Measurements from ENCODE around the gene PRMT7.

Gene PRMT7

GRCh38 chr16:68379472-68380347 is 68.9 kb downstream of the PRMT7 start:
- Histone ChIP-seq H3K9me3 (ENCODE audit: insufficient read depth, low read depth, low read length) (no peaks in the 10 kb centered on the region), H3K9me2 (replicated peaks; ENCODE audit: low read depth, low read length) (no peaks in the 10 kb centered on the region), H4K20me1 (ENCODE audit: insufficient read depth, low read length, poor library complexity, severe bottlenecking) (no peaks in the 10 kb centered on the region), H3K36me3 (ENCODE audit: insufficient read depth, low read length) (no peaks in the 10 kb centered on the region), H3K4me1 (ENCODE audit: insufficient read depth, low read length, poor library complexity, severe bottlenecking) (peaks cover 8% of the 10 kb centered on the region), H3K27me3 (ENCODE audit: insufficient read depth, low read length, poor library complexity, severe bottlenecking) (no peaks in the 10 kb centered on the region), H3K4me2 (ENCODE audit: low read depth, low read length, poor library complexity, severe bottlenecking) (no peak overlapping the region), H3F3A (ENCODE audit: low read depth) (no peaks in the 10 kb centered on the region), H3K79me2 (ENCODE audit: insufficient read depth, low read length) (no peaks in the 10 kb centered on the region), H2AFZ (ENCODE audit: low read length) (no peak overlapping the region), H3K9ac (ENCODE audit: low read depth, low read length, poor library complexity, severe bottlenecking) (peak overlapping the region; percentile 8), H3K4me3 (ENCODE audit: low read length, poor library complexity, severe bottlenecking) (no peak overlapping the region)
- TF ChIP-seq EZH2phosphoT487 (IDR thresholded peaks at IDR 0.05; ENCODE audit: borderline replicate concordance) (no peak), CTCF (conservative IDR thresholded peaks at IDR 0.05; ENCODE audit: low read length) (no peak)

GRCh38 chr16:68380348-68380670 is 69.5 kb downstream of the PRMT7 start:
- no peaks in the 10 kb centered on the region for H3F3A ChIP-seq (ENCODE audit: low read depth)
- no peaks in the 10 kb centered on the region for H3K27me3 ChIP-seq (ENCODE audit: insufficient read depth, low read length, poor library complexity, severe bottlenecking)
- H3K9ac ChIP-seq (ENCODE audit: low read depth, low read length, poor library complexity, severe bottlenecking), result no peak overlapping the region
- TF ChIP-seq CTCF (conservative IDR thresholded peaks at IDR 0.05; ENCODE audit: low read length), result no peak
- TF ChIP-seq EZH2phosphoT487 (IDR thresholded peaks at IDR 0.05; ENCODE audit: borderline replicate concordance), result no peak
- H3K4me1 ChIP-seq (ENCODE audit: insufficient read depth, low read length, poor library complexity, severe bottlenecking), result peaks cover 14% of the 10 kb centered on the region
- H3K4me3 ChIP-seq (ENCODE audit: low read length, poor library complexity, severe bottlenecking), result no peak overlapping the region
- H3K79me2 ChIP-seq (ENCODE audit: insufficient read depth, low read length), result no peaks in the 10 kb centered on the region
- no peak overlapping the region for H2AFZ ChIP-seq (ENCODE audit: low read length)
- H4K20me1 ChIP-seq (ENCODE audit: insufficient read depth, low read length, poor library complexity, severe bottlenecking), result no peaks in the 10 kb centered on the region
- no peaks in the 10 kb centered on the region for H3K9me2 ChIP-seq (replicated peaks; ENCODE audit: low read depth, low read length)
- no peaks in the 10 kb centered on the region for H3K36me3 ChIP-seq (ENCODE audit: insufficient read depth, low read length)
- H3K4me2 ChIP-seq (ENCODE audit: low read depth, low read length, poor library complexity, severe bottlenecking), result no peak overlapping the region
- H3K9me3 ChIP-seq (ENCODE audit: insufficient read depth, low read depth, low read length), result no peaks in the 10 kb centered on the region

- Histone ChIP-seq H3K36me3 (ENCODE audit: insufficient read depth, low read length) (no peaks in the 10 kb centered on the region), H3K9ac (ENCODE audit: low read depth, low read length, poor library complexity, severe bottlenecking) (no peak overlapping the region), H3K79me2 (ENCODE audit: insufficient read depth, low read length) (no peaks in the 10 kb centered on the region), H3K4me1 (ENCODE audit: insufficient read depth, low read length, poor library complexity, severe bottlenecking) (peaks cover 16% of the 10 kb centered on the region), H3K4me3 (ENCODE audit: low read length, poor library complexity, severe bottlenecking) (no peak overlapping the region), H3F3A (ENCODE audit: low read depth) (no peaks in the 10 kb centered on the region), H4K20me1 (ENCODE audit: insufficient read depth, low read length, poor library complexity, severe bottlenecking) (no peaks in the 10 kb centered on the region), H3K9me2 (replicated peaks; ENCODE audit: low read depth, low read length) (no peaks in the 10 kb centered on the region), H3K9me3 (ENCODE audit: insufficient read depth, low read depth, low read length) (no peaks in the 10 kb centered on the region), H3K4me2 (ENCODE audit: low read depth, low read length, poor library complexity, severe bottlenecking) (no peak overlapping the region), H3K27me3 (ENCODE audit: insufficient read depth, low read length, poor library complexity, severe bottlenecking) (no peaks in the 10 kb centered on the region), H2AFZ (ENCODE audit: low read length) (no peak overlapping the region)
- TF ChIP-seq EZH2phosphoT487 (IDR thresholded peaks at IDR 0.05; ENCODE audit: borderline replicate concordance) (no peak), CTCF (conservative IDR thresholded peaks at IDR 0.05; ENCODE audit: low read length) (no peak)
These were observed 70.0 kb downstream of the PRMT7 start for GRCh38 chr16:68380676-68381362.
